ENCODE measurements around the gene LRCH3.

The LRCH3 gene

GRCh38 chr3:197829397-197830045 is 38.5 kb downstream of the LRCH3 start:
- H3K9ac ChIP-seq, result no peak overlapping the region
- H3K9me3 ChIP-seq (ENCODE audit: control insufficient read depth, low read length), result no peaks in the 10 kb centered on the region
- no peak for TF ChIP-seq CTCF (IDR thresholded peaks at IDR 0.05)
- no peaks in the 10 kb centered on the region for H3K36me3 ChIP-seq (ENCODE audit: control insufficient read depth, insufficient read depth, low read length)
- no peak overlapping the region for H3K4me2 ChIP-seq (ENCODE audit: low read length)
- no peaks in the 10 kb centered on the region for H3K27me3 ChIP-seq (ENCODE audit: control insufficient read depth, insufficient read depth, low read length)
- H2AFZ ChIP-seq, result no peak overlapping the region
- H3K4me1 ChIP-seq, result no peaks in the 10 kb centered on the region
- H3K4me3 ChIP-seq (ENCODE audit: low read depth, low read length), result no peak overlapping the region
- H3K79me2 ChIP-seq, result no peaks in the 10 kb centered on the region
- no peak overlapping the region for H3K27ac ChIP-seq

- Histone ChIP-seq H3K27me3 (ENCODE audit: control insufficient read depth, insufficient read depth, low read length) (no peaks in the 10 kb centered on the region), H3K4me2 (ENCODE audit: low read length) (no peak overlapping the region), H2AFZ (no peak overlapping the region), H3K36me3 (ENCODE audit: control insufficient read depth, insufficient read depth, low read length) (no peaks in the 10 kb centered on the region), H3K4me1 (no peaks in the 10 kb centered on the region), H3K27ac (no peak overlapping the region), H3K79me2 (no peaks in the 10 kb centered on the region), H3K9ac (no peak overlapping the region), H3K4me3 (ENCODE audit: low read depth, low read length) (no peak overlapping the region), H3K9me3 (ENCODE audit: control insufficient read depth, low read length) (no peaks in the 10 kb centered on the region)
- no peak for TF ChIP-seq CTCF (IDR thresholded peaks at IDR 0.05)
Observed at GRCh38 chr3:197830308-197830966, 39.4 kb downstream of the LRCH3 start.

GRCh38 chr3:197830967-197831313 is 39.9 kb downstream of the LRCH3 start:
- H3K9me3 ChIP-seq (ENCODE audit: control insufficient read depth, low read length), result no peaks in the 10 kb centered on the region
- no peak overlapping the region for H3K4me3 ChIP-seq (ENCODE audit: low read depth, low read length)
- no peaks in the 10 kb centered on the region for H3K79me2 ChIP-seq
- TF ChIP-seq CTCF (IDR thresholded peaks at IDR 0.05), result no peak
- H3K27me3 ChIP-seq (ENCODE audit: control insufficient read depth, insufficient read depth, low read length), result no peaks in the 10 kb centered on the region
- no peak overlapping the region for H3K4me2 ChIP-seq (ENCODE audit: low read length)
- no peak overlapping the region for H3K27ac ChIP-seq
- no peaks in the 10 kb centered on the region for H3K4me1 ChIP-seq
- no peaks in the 10 kb centered on the region for H3K36me3 ChIP-seq (ENCODE audit: control insufficient read depth, insufficient read depth, low read length)
- no peak overlapping the region for H2AFZ ChIP-seq
- no peak overlapping the region for H3K9ac ChIP-seq

GRCh38 chr3:197833930-197834715 is 43.1 kb downstream of the LRCH3 start:
- Histone ChIP-seq H3K4me3 (ENCODE audit: low read depth, low read length) (no peak overlapping the region), H3K9ac (no peak overlapping the region), H3K27ac (no peak overlapping the region), H3K36me3 (ENCODE audit: control insufficient read depth, insufficient read depth, low read length) (no peaks in the 10 kb centered on the region), H3K9me3 (ENCODE audit: control insufficient read depth, low read length) (no peaks in the 10 kb centered on the region), H3K79me2 (no peaks in the 10 kb centered on the region), H3K27me3 (ENCODE audit: control insufficient read depth, insufficient read depth, low read length) (no peaks in the 10 kb centered on the region), H3K4me1 (no peaks in the 10 kb centered on the region), H2AFZ (no peak overlapping the region), H3K4me2 (ENCODE audit: low read length) (no peak overlapping the region)
- no peak for TF ChIP-seq CTCF (IDR thresholded peaks at IDR 0.05)
